Omental fat pad (tissue), 4 donors: Measurements from ENCODE around the gene KLRD1. TPM values are rescaled to one million over a fixed set of nuclear protein-coding genes. Genes with fewer than 3 reads are reported as not detected.

ENCODE experiments used
- ATAC-seq: fragments of 150-250 bp; one replicate; pipeline ENCODE4 v1.9.1; 2016; ENCODE audit warnings: mild to moderate bottlenecking, moderate library complexity; ENCODE audit not compliant: low FRiP score
- DNase-seq: peaks from one replicate; pipeline ENCODE4 v3.0.0-alpha.2; 2019; ENCODE audit warnings: low spot score
- CTCF ChIP-seq, 3 donors: fragments of 450-650 bp; IDR thresholded peaks; one replicate each; pipeline ENCODE4 v1.5.1; 2016 to 2017; ENCODE audit warnings: antibody characterized with exemption in 3 of 3, mild to moderate bottlenecking in 3 of 3, moderate library complexity in 2 of 3
- total RNA-seq, 4 donors: library from RNA; depleted of rRNA; stranded (reverse); fragments of >200 nt; gene quantifications; one replicate each; pipeline ENCODE4 v1.1.0, GENCODE V29; 2016

KLRD1 gene
- 1 to 10 TPM; 2.2 to 4.6 (median 3.1) TPM for total RNA-seq

GRCh38 chr12:10307630-10308029 is at the start of gene KLRD1:
Gene KLRD1 (plus strand): TSS chr12:10307870. CDS start chr12:10308078, 208 bp downstream.
- TF ChIP-seq CTCF (IDR thresholded peaks at IDR 0.05) = no peak
- no peak for DNase-seq
- ATAC-seq = no peak

- ATAC-seq = no peak
- TF ChIP-seq CTCF (IDR thresholded peaks at IDR 0.05) = no peak
- DNase-seq = no peak
These were observed 46.7 kb upstream of the KLRD1 start for GRCh38 chr12:10260927-10261326.

- TF ChIP-seq CTCF (IDR thresholded peaks at IDR 0.05) = no peak
- DNase-seq = no peak
- ATAC-seq = no peak
These were observed 39.6 kb upstream of the KLRD1 start for GRCh38 chr12:10268037-10268436.

- no peak for TF ChIP-seq CTCF (IDR thresholded peaks at IDR 0.05)
- ATAC-seq = no peak
- no peak for DNase-seq
These were observed 35.2 kb upstream of the KLRD1 start for GRCh38 chr12:10272467-10272866.

GRCh38 chr12:10276774-10277173 is 30.9 kb upstream of the KLRD1 start:
- TF ChIP-seq CTCF (IDR thresholded peaks at IDR 0.05) = no peak
- ATAC-seq = no peak
- no peak for DNase-seq

- ATAC-seq (no peak), DNase-seq (no peak)
- no peak for TF ChIP-seq CTCF (IDR thresholded peaks at IDR 0.05)
These were observed 29.6 kb upstream of the KLRD1 start for GRCh38 chr12:10278104-10278503.

- no peak for DNase-seq
- no peak for TF ChIP-seq CTCF (IDR thresholded peaks at IDR 0.05)
- ATAC-seq = no peak
These were observed 27.7 kb upstream of the KLRD1 start for GRCh38 chr12:10279937-10280336.
